CD4-positive, alpha-beta T cell (primary cell): ENCODE results near the gene FAM131B. TPM values are rescaled to one million over a fixed set of nuclear protein-coding genes. Genes with fewer than 3 reads are reported as not detected.
"Not testable (repeated sequence)": the region's sequence is repeated elsewhere in the genome, so short reads cannot be mapped to it uniquely, and the experiment has no call there.

Source experiments
- ATAC-seq: fragments of 200-7000 bp; cut with Tn5 transposase; one replicate; pipeline ENCODE4 v1.10.0; 2022; ENCODE audit warnings: mild to moderate bottlenecking; ENCODE audit not compliant: poor library complexity
- CTCF ChIA-PET: fragments of 350-600 bp; sonication (Branson Sonifier 250); formaldehyde crosslinking; loops from one replicate; lab custom pipeline; 2021; ENCODE audit warnings: antibody characterized with exemption, inconsistent platforms; lab: Charles Lee
- POLR2A ChIA-PET: fragments of 350-600 bp; sonication (Branson Sonifier 250); formaldehyde crosslinking; loops from one replicate; lab custom pipeline; 2021; ENCODE audit warnings: antibody characterized with exemption, inconsistent platforms; lab: Charles Lee
- DNase-seq, 14 experiments: peaks; one replicate each; pipeline ENCODE4 v3.0.0-alpha.2; 2013 to 2020; ENCODE audit warnings: mixed read lengths in 2 of 14
- H3K27ac ChIP-seq, 2 donors: one replicate each; pipeline versions ENCODE4 v1.5.1 to v1.7.0; 2013; ENCODE audit warnings: low read length in 2 of 2, low read depth in 1 of 2, mild to moderate bottlenecking in 1 of 2
- H3K27me3 ChIP-seq, 2 experiments: 1 replicate in 1 of 2; 2 replicates in 1 of 2; pipeline versions ENCODE4 v1.6.1 to v1.7.0; 2013; ENCODE audit warnings: low read length in 2 of 2, control low read depth in 1 of 2, mild to moderate bottlenecking in 1 of 2, moderate library complexity in 1 of 2; ENCODE audit not compliant: insufficient read depth in 2 of 2, control insufficient read depth in 1 of 2
- H3K36me3 ChIP-seq: one replicate; pipeline ENCODE4 v1.6.1; 2013; ENCODE audit warnings: low read length, control low read depth; ENCODE audit not compliant: insufficient read depth
- H3K4me1 ChIP-seq: one replicate; pipeline ENCODE4 v1.6.1; 2013; ENCODE audit warnings: low read length, control low read depth; ENCODE audit not compliant: insufficient read depth
- H3K4me3 ChIP-seq: one replicate; pipeline ENCODE4 v1.5.1; 2013; ENCODE audit warnings: mild to moderate bottlenecking, low read length, moderate library complexity
- H3K9me3 ChIP-seq, 2 experiments: 1 replicate in 1 of 2; 2 replicates in 1 of 2; pipeline versions ENCODE4 v1.6.1 to v1.7.0; 2013; ENCODE audit warnings: low read length in 2 of 2, mild to moderate bottlenecking in 2 of 2, control low read depth in 1 of 2, moderate library complexity in 1 of 2; ENCODE audit not compliant: control insufficient read depth in 1 of 2, insufficient read depth in 1 of 2
- H3K27ac Mint-ChIP-seq: one replicate; pipeline ENCODE4 v1.8.0; 2020; ENCODE audit warnings: mixed read lengths
- H3K27me3 Mint-ChIP-seq: one replicate; pipeline ENCODE4 v1.8.0; 2021; ENCODE audit warnings: mixed read lengths
- H3K36me3 Mint-ChIP-seq: one replicate; pipeline ENCODE4 v1.8.0; 2021; ENCODE audit warnings: low read depth, mixed read lengths
- H3K4me1 Mint-ChIP-seq: one replicate; pipeline ENCODE4 v1.8.0; 2021; ENCODE audit warnings: low read depth, mixed read lengths
- H3K4me3 Mint-ChIP-seq: one replicate; pipeline ENCODE4 v1.8.0; 2020; ENCODE audit warnings: mild to moderate bottlenecking, mixed read lengths
- H3K9me3 Mint-ChIP-seq: one replicate; pipeline ENCODE4 v1.8.0; 2020; ENCODE audit warnings: mixed read lengths
- intact Hi-C, 2 experiments: fragments of 100-400 bp; cut with DNase I in 1 of 2; cut with micrococcal nuclease in 1 of 2; formaldehyde crosslinking; loops; one replicate each; pipeline versions ENCODE4 v1.15.1 to v1.9.0; 2023 to 2025; cut with DNase I, micrococcal nuclease
- total RNA-seq, 174 experiments: library from RNA in 2 of 174; stranded (reverse) in 2 of 174; gene quantifications; one replicate each; pipeline ENCODE4 v1.2.3 and lab custom pipeline; 2021 to 2026
- TF ChIP-seq, protein P1 (sequence below): fragments of 200-600 bp; IDR thresholded peaks from one replicate; pipeline ENCODE4 v1.8.0; 2022; ENCODE audit warnings: antibody characterized with exemption, mild to moderate bottlenecking

The FAM131B gene
- total RNA-seq, 2 experiments from 2014 or later = 0.14 TPM; not detected in 1

GRCh38 chr7:143393267-143394041, 30.9 kb upstream of the FAM131B start:
- Histone ChIP-seq H3K9me3 (no peaks in the 10 kb centered on the region), H3K36me3 (peaks cover 80% of the 10 kb centered on the region), H3K4me3 (no peak overlapping the region), H3K4me1 (peaks cover 15% of the 10 kb centered on the region), H3K27ac (no peak overlapping the region), H3K27me3 (no peaks in the 10 kb centered on the region)
- Mint-ChIP-seq H3K4me1 (peaks cover 19% of the 10 kb centered on the region), H3K36me3 (peaks cover 92% of the 10 kb centered on the region), H3K27ac (no peak overlapping the region), H3K9me3 (no peaks in the 10 kb centered on the region), H3K4me3 (no peak overlapping the region), H3K27me3 (no peaks in the 10 kb centered on the region)
- POLR2A ChIA-PET = interaction anchor here (1.0 to 2.1 kb wide), 4 partner anchors 9 to 14 kb away, joined by 5 to 10 read pairs (median 7); no protein-coding TSS in a partner anchor
- CTCF ChIA-PET = interaction anchor here (1.0 kb wide), 1 partner anchor 13 kb away, joined by 3 read pairs; no protein-coding TSS in a partner anchor
- TF ChIP-seq, protein P1, sequence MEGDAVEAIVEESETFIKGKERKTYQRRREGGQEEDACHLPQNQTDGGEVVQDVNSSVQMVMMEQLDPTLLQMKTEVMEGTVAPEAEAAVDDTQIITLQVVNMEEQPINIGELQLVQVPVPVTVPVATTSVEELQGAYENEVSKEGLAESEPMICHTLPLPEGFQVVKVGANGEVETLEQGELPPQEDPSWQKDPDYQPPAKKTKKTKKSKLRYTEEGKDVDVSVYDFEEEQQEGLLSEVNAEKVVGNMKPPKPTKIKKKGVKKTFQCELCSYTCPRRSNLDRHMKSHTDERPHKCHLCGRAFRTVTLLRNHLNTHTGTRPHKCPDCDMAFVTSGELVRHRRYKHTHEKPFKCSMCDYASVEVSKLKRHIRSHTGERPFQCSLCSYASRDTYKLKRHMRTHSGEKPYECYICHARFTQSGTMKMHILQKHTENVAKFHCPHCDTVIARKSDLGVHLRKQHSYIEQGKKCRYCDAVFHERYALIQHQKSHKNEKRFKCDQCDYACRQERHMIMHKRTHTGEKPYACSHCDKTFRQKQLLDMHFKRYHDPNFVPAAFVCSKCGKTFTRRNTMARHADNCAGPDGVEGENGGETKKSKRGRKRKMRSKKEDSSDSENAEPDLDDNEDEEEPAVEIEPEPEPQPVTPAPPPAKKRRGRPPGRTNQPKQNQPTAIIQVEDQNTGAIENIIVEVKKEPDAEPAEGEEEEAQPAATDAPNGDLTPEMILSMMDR = no peak
- ATAC-seq = no peak
- no peak for DNase-seq
- intact Hi-C loops = no loop called here

GRCh38 chr7:143392875-143393266, 30.4 kb upstream of the FAM131B start:
- Mint-ChIP-seq H3K27me3 (no peaks in the 10 kb centered on the region), H3K9me3 (no peaks in the 10 kb centered on the region), H3K36me3 (peaks cover 88% of the 10 kb centered on the region), H3K27ac (no peak overlapping the region), H3K4me3 (no peak overlapping the region), H3K4me1 (peaks cover 19% of the 10 kb centered on the region)
- DNase-seq = no peak
- Histone ChIP-seq H3K27ac (no peak overlapping the region), H3K36me3 (peaks cover 80% of the 10 kb centered on the region), H3K9me3 (no peaks in the 10 kb centered on the region), H3K27me3 (no peaks in the 10 kb centered on the region), H3K4me3 (no peak overlapping the region), H3K4me1 (peaks cover 17% of the 10 kb centered on the region)
- CTCF ChIA-PET = interaction anchor here (1.0 kb wide), 1 partner anchor 12 kb away, joined by 3 read pairs; no protein-coding TSS in a partner anchor
- ATAC-seq = no peak
- POLR2A ChIA-PET = interaction anchor here (0.9 to 2.1 kb wide), 4 partner anchors 9 to 47 kb away, joined by 3 to 10 read pairs (median 6); no protein-coding TSS in a partner anchor
- intact Hi-C loops = no loop called here
- TF ChIP-seq, protein P1 = no peak

DNA sequence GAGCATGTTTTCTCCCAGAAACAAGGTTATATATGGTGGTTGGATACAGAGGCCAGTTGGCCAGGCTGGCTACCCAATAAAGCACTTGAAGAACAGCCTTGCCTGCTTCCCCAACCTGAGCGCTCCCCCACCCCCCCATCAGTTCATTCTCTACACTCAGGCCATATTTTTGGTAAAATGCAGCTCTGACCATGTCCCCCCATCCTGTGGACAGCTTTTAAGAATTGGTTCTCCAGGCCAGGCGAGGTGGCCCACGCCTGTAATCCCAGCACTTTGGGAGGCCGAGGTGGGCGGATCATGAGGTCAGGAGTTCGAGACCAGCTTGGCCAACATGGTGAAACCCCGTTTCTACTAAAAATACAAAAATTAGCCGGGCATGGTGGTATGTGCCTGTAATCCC, 29.9 kb upstream of the FAM131B start:
- DNase-seq, H3K27ac Mint-ChIP-seq, intact Hi-C loops, ATAC-seq, H3K27me3 ChIP-seq, H3K27ac ChIP-seq, H3K4me3 Mint-ChIP-seq, H3K4me3 ChIP-seq, H3K9me3 Mint-ChIP-seq, H3K27me3 Mint-ChIP-seq, CTCF ChIA-PET, H3K9me3 ChIP-seq: not testable (repeated sequence)
- POLR2A ChIA-PET = interaction anchor here (0.9 to 2.1 kb wide), 4 partner anchors 8 to 47 kb away, joined by 3 to 10 read pairs (median 6); no protein-coding TSS in a partner anchor
- Histone ChIP-seq H3K4me1 (peaks cover 21% of the 10 kb centered on the region), H3K36me3 (peaks cover 80% of the 10 kb centered on the region)
- H3K36me3 Mint-ChIP-seq = peaks cover 87% of the 10 kb centered on the region
- H3K4me1 Mint-ChIP-seq = peaks cover 19% of the 10 kb centered on the region
